ENCODE results near the gene HDAC4.

DNA sequence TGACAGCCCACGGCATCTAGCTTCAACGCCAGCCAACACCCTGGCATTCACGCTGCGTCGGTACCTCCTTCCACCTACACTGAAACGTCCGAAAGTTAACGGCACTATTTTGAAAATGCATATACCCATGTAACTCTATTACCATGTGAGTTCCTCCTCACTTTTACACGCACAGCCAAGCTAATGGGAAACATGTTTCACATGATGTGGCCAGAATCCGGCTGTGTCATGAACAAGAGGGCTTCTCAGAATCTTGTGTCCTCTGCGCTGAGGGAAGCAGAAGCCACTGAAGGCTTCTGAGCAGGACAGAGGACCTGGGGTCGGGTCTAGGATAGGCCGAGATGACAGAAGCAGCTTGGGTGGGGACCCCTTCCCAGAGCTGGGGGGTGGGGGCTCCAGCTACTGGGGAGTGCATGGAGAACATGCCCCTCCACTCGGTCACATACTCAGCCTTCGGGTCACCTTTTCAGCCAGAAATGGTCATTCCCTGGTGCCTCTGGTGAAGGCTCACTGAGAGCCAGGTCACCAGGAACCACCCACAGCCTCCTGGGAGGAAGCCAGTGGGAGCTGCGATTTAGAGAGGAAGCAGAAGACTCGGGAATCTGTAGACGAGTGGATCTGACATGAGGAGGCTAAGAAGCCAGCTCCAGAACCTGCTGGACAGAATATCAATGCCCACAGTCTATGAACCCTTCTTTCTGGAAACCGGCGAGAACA, 41.5 kb downstream of the HDAC4 start:
- TF ChIP-seq POLR2A (IDR thresholded peaks at IDR 0.05): no peak
- TF ChIP-seq CTCF (IDR thresholded peaks at IDR 0.05): no peak
- TF ChIP-seq EP300 (IDR thresholded peaks at IDR 0.05): no peak

Measured in tibial nerve (tissue), 4 donors.